Measurements from ENCODE around the gene JAK2. TPM values are rescaled to one million over a fixed set of nuclear protein-coding genes. Genes with fewer than 3 reads are reported as not detected.

The JAK2 gene
- total RNA-seq, 1 donor from 2014 or later, result 28.7 TPM

- Histone ChIP-seq H3K36me3 (no peaks in the 10 kb centered on the region), H3K27me3 (ENCODE audit: low read depth) (no peaks in the 10 kb centered on the region), H3K9me3 (replicated peaks) (peaks cover 2% of the 10 kb centered on the region), H3K27ac (replicated peaks) (no peak overlapping the region), H3K4me3 (no peak overlapping the region), H3K4me1 (peaks cover 13% of the 10 kb centered on the region)
- no peak for TF ChIP-seq CTCF (IDR thresholded peaks at IDR 0.05; ENCODE audit: borderline replicate concordance)
- intact Hi-C loops (cut with micrococcal nuclease), result no loop called here
- DNase-seq, result no peak
Measured at GRCh38 chr9:4969130-4969529, 15.9 kb upstream of the JAK2 start.

- no peak for TF ChIP-seq CTCF (IDR thresholded peaks at IDR 0.05; ENCODE audit: borderline replicate concordance)
- no peak for DNase-seq
- intact Hi-C loops (cut with micrococcal nuclease), result no loop called here
- H3K36me3 ChIP-seq, result no peaks in the 10 kb centered on the region
- peaks cover 9% of the 10 kb centered on the region for H3K4me1 ChIP-seq
- no peaks in the 10 kb centered on the region for H3K9me3 ChIP-seq (replicated peaks)
- H3K27me3 ChIP-seq (ENCODE audit: low read depth), result no peaks in the 10 kb centered on the region
- no peak overlapping the region for H3K4me3 ChIP-seq
- H3K27ac ChIP-seq (replicated peaks), result no peak overlapping the region
Measured at GRCh38 chr9:4970970-4971641, 14.0 kb upstream of the JAK2 start.

- TF ChIP-seq CTCF (IDR thresholded peaks at IDR 0.05; ENCODE audit: borderline replicate concordance), result no peak
Measured at GRCh38 chr9:4973246-4973645, 11.8 kb upstream of the JAK2 start.

GRCh38 chr9:4973902-4974301, 11.2 kb upstream of the JAK2 start:
- no peak for DNase-seq
- H3K4me1 ChIP-seq, result no peaks in the 10 kb centered on the region
- H3K4me3 ChIP-seq, result no peak overlapping the region
- intact Hi-C loops (cut with micrococcal nuclease), result no loop called here
- no peaks in the 10 kb centered on the region for H3K27me3 ChIP-seq (ENCODE audit: low read depth)
- H3K36me3 ChIP-seq, result no peaks in the 10 kb centered on the region
- no peaks in the 10 kb centered on the region for H3K9me3 ChIP-seq (replicated peaks)
- no peak overlapping the region for H3K27ac ChIP-seq (replicated peaks)
- no peak for TF ChIP-seq CTCF (IDR thresholded peaks at IDR 0.05; ENCODE audit: borderline replicate concordance)

More at GRCh38 chr9:4973246-4973645, 11.8 kb upstream of the JAK2 start:
- Histone ChIP-seq H3K9me3 (replicated peaks) (no peaks in the 10 kb centered on the region), H3K27me3 (ENCODE audit: low read depth) (no peaks in the 10 kb centered on the region), H3K4me1 (no peaks in the 10 kb centered on the region), H3K27ac (replicated peaks) (no peak overlapping the region), H3K4me3 (no peak overlapping the region), H3K36me3 (no peaks in the 10 kb centered on the region)
- intact Hi-C loops (cut with micrococcal nuclease), result no loop called here
- DNase-seq, result no peak

GRCh38 chr9:4979239-4979638, 5.8 kb upstream of the JAK2 start:
- Histone ChIP-seq H3K36me3 (no peaks in the 10 kb centered on the region), H3K4me3 (no peak overlapping the region), H3K27ac (replicated peaks) (no peak overlapping the region), H3K27me3 (ENCODE audit: low read depth) (no peaks in the 10 kb centered on the region), H3K9me3 (replicated peaks) (no peaks in the 10 kb centered on the region), H3K4me1 (peaks cover 12% of the 10 kb centered on the region)
- intact Hi-C loops (cut with micrococcal nuclease), result no loop called here
- DNase-seq, result no peak
- no peak for TF ChIP-seq CTCF (IDR thresholded peaks at IDR 0.05; ENCODE audit: borderline replicate concordance)
